ENCODE data around the gene INPP4B.

The INPP4B gene

DNA sequence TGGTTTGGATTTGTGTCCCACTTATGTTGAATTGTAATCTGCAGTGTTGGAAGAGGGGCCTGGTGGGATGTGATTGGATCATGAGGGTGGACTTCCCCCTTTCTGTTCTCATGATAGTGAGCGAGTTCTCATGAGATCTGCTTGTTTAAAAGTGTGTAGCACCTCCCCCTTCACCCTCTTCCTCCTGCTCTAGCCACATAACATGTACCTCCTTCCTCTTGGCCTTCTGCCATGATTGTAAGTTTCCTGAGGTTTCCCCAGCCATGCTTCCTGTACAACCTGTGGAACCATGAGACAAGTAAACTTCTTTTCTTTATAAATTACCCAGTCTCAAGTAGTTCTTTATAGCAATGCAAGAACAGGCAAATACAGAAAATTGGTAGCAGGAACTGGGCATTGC is 138.7 kb downstream of the INPP4B start:
- Histone ChIP-seq H3K36me3 (ENCODE audit: control insufficient read depth in 1 of 2, insufficient read depth in 2 of 2, low read length in 2 of 2) (no peaks in the 10 kb centered on the region), H4K12ac (ENCODE audit: low read depth, low read length) (no peak overlapping the region), H4K91ac (ENCODE audit: low read depth, low read length) (no peak overlapping the region), H3K79me1 (ENCODE audit: low read length) (no peaks in the 10 kb centered on the region), H3K4me2 (ENCODE audit: low read length) (no peak overlapping the region), H2BK5ac (ENCODE audit: low read depth, low read length, poor library complexity) (no peak overlapping the region), H3K9ac (ENCODE audit: low read length) (no peak overlapping the region), H3K14ac (ENCODE audit: low read length) (no peak overlapping the region), H2BK120ac (ENCODE audit: insufficient read depth, low read length, poor library complexity) (no peak overlapping the region), H3K4me3 (ENCODE audit: low read depth, low read length) (no peak overlapping the region), H2BK12ac (ENCODE audit: low read length) (no peak overlapping the region), H3K27me3 (ENCODE audit: insufficient read depth, low read length) (no peaks in the 10 kb centered on the region), H3K9me3 (ENCODE audit: insufficient read depth, low read depth, low read length) (no peaks in the 10 kb centered on the region), H3K4me1 (ENCODE audit: control insufficient read depth in 1 of 2, insufficient read depth in 2 of 2, low read length in 2 of 2) (no peaks in the 10 kb centered on the region), H3K4ac (ENCODE audit: low read depth, low read length) (no peak overlapping the region), H2AK5ac (ENCODE audit: low read length) (no peak overlapping the region), H3K23ac (ENCODE audit: low read length) (no peak overlapping the region), H4K8ac (ENCODE audit: low read depth, low read length) (no peak overlapping the region), H2AFZ (ENCODE audit: insufficient read depth, low read length, poor library complexity) (no peak overlapping the region), H3K27ac (ENCODE audit: low read depth, low read length) (no peak overlapping the region), H3K18ac (ENCODE audit: low read length) (no peak overlapping the region), H3K79me2 (ENCODE audit: control insufficient read depth, insufficient read depth, low read length, poor library complexity) (no peaks in the 10 kb centered on the region)
- DNase-seq = no peak
- no CpG with 5 or more reads among the region's 1 CpG for WGBS (ENCODE audit: extremely low coverage, insufficient coverage, insufficient read length)

GRCh38 chr4:142706381-142706780 is 139.7 kb downstream of the INPP4B start:
- Histone ChIP-seq H3K79me2 (ENCODE audit: control insufficient read depth, insufficient read depth, low read length, poor library complexity) (no peaks in the 10 kb centered on the region), H3K79me1 (ENCODE audit: low read length) (no peaks in the 10 kb centered on the region), H2AK5ac (ENCODE audit: low read length) (no peak overlapping the region), H2BK120ac (ENCODE audit: insufficient read depth, low read length, poor library complexity) (no peak overlapping the region), H3K27ac (ENCODE audit: low read depth, low read length) (no peak overlapping the region), H3K9ac (ENCODE audit: low read length) (no peak overlapping the region), H2BK5ac (ENCODE audit: low read depth, low read length, poor library complexity) (no peak overlapping the region), H2BK12ac (ENCODE audit: low read length) (no peak overlapping the region), H4K8ac (ENCODE audit: low read depth, low read length) (no peak overlapping the region), H3K4me3 (ENCODE audit: low read depth, low read length) (no peak overlapping the region), H3K23ac (ENCODE audit: low read length) (no peak overlapping the region), H3K4me1 (ENCODE audit: control insufficient read depth in 1 of 2, insufficient read depth in 2 of 2, low read length in 2 of 2) (no peaks in the 10 kb centered on the region), H3K4me2 (ENCODE audit: low read length) (no peak overlapping the region), H3K36me3 (ENCODE audit: control insufficient read depth in 1 of 2, insufficient read depth in 2 of 2, low read length in 2 of 2) (no peaks in the 10 kb centered on the region), H2AFZ (ENCODE audit: insufficient read depth, low read length, poor library complexity) (no peak overlapping the region), H3K18ac (ENCODE audit: low read length) (no peak overlapping the region), H3K4ac (ENCODE audit: low read depth, low read length) (no peak overlapping the region), H3K9me3 (ENCODE audit: insufficient read depth, low read depth, low read length) (no peaks in the 10 kb centered on the region), H3K27me3 (ENCODE audit: insufficient read depth, low read length) (no peaks in the 10 kb centered on the region), H3K14ac (ENCODE audit: low read length) (no peak overlapping the region), H4K91ac (ENCODE audit: low read depth, low read length) (no peak overlapping the region), H4K12ac (ENCODE audit: low read depth, low read length) (no peak overlapping the region)
- WGBS (ENCODE audit: extremely low coverage, insufficient coverage, insufficient read length) = no CpG with 5 or more reads among the region's 1 CpG
- DNase-seq = no peak

GRCh38 chr4:142705820-142706219 is 140.3 kb downstream of the INPP4B start:
- Histone ChIP-seq H3K4me3 (ENCODE audit: low read depth, low read length) (no peak overlapping the region), H3K79me1 (ENCODE audit: low read length) (no peaks in the 10 kb centered on the region)

GRCh38 chr4:142703694-142704309 is 142.3 kb downstream of the INPP4B start:
- no peaks in the 10 kb centered on the region for H3K27me3 ChIP-seq (ENCODE audit: insufficient read depth, low read length)
- peaks cover 0 to 3% of the 10 kb centered on the region in 2 experiments for H3K4me1 ChIP-seq (ENCODE audit: control insufficient read depth in 1 of 2, insufficient read depth in 2 of 2, low read length in 2 of 2)
- H3K9me3 ChIP-seq (ENCODE audit: insufficient read depth, low read depth, low read length) = no peaks in the 10 kb centered on the region
- no peak overlapping the region for H2BK120ac ChIP-seq (ENCODE audit: insufficient read depth, low read length, poor library complexity)
- no peak overlapping the region for H3K9ac ChIP-seq (ENCODE audit: low read length)
- H3K14ac ChIP-seq (ENCODE audit: low read length) = no peak overlapping the region
- no peak overlapping the region for H2AFZ ChIP-seq (ENCODE audit: insufficient read depth, low read length, poor library complexity)
- no peak overlapping the region for H3K4me3 ChIP-seq (ENCODE audit: low read depth, low read length)
- H2AK5ac ChIP-seq (ENCODE audit: low read length) = no peak overlapping the region
- H3K27ac ChIP-seq (ENCODE audit: low read depth, low read length) = no peak overlapping the region
- H3K23ac ChIP-seq (ENCODE audit: low read length) = no peak overlapping the region
- H3K79me1 ChIP-seq (ENCODE audit: low read length) = no peaks in the 10 kb centered on the region
- H2BK12ac ChIP-seq (ENCODE audit: low read length) = no peak overlapping the region
- no peak overlapping the region for H2BK5ac ChIP-seq (ENCODE audit: low read depth, low read length, poor library complexity)
- no peak overlapping the region for H3K18ac ChIP-seq (ENCODE audit: low read length)
- H4K8ac ChIP-seq (ENCODE audit: low read depth, low read length) = no peak overlapping the region
- no CpG with 5 or more reads among the region's 4 CpGs for WGBS (ENCODE audit: extremely low coverage, insufficient coverage, insufficient read length)
- H3K4me2 ChIP-seq (ENCODE audit: low read length) = no peak overlapping the region
- no peak overlapping the region for H4K91ac ChIP-seq (ENCODE audit: low read depth, low read length)
- H3K36me3 ChIP-seq (ENCODE audit: control insufficient read depth in 1 of 2, insufficient read depth in 2 of 2, low read length in 2 of 2) = no peaks in the 10 kb centered on the region
- DNase-seq = no peak
- no peak overlapping the region for H4K12ac ChIP-seq (ENCODE audit: low read depth, low read length)
- H3K4ac ChIP-seq (ENCODE audit: low read depth, low read length) = no peak overlapping the region
- H3K79me2 ChIP-seq (ENCODE audit: control insufficient read depth, insufficient read depth, low read length, poor library complexity) = no peaks in the 10 kb centered on the region

More at GRCh38 chr4:142705820-142706219, 140.3 kb downstream of the INPP4B start:
- Histone ChIP-seq H3K9me3 (ENCODE audit: insufficient read depth, low read depth, low read length) (no peaks in the 10 kb centered on the region), H3K27ac (ENCODE audit: low read depth, low read length) (no peak overlapping the region), H4K12ac (ENCODE audit: low read depth, low read length) (no peak overlapping the region), H2AFZ (ENCODE audit: insufficient read depth, low read length, poor library complexity) (no peak overlapping the region), H3K9ac (ENCODE audit: low read length) (no peak overlapping the region), H2BK12ac (ENCODE audit: low read length) (no peak overlapping the region), H3K4me2 (ENCODE audit: low read length) (no peak overlapping the region), H4K91ac (ENCODE audit: low read depth, low read length) (no peak overlapping the region), H3K79me2 (ENCODE audit: control insufficient read depth, insufficient read depth, low read length, poor library complexity) (no peaks in the 10 kb centered on the region), H4K8ac (ENCODE audit: low read depth, low read length) (no peak overlapping the region), H3K27me3 (ENCODE audit: insufficient read depth, low read length) (no peaks in the 10 kb centered on the region), H3K18ac (ENCODE audit: low read length) (no peak overlapping the region), H3K36me3 (ENCODE audit: control insufficient read depth in 1 of 2, insufficient read depth in 2 of 2, low read length in 2 of 2) (no peaks in the 10 kb centered on the region), H2AK5ac (ENCODE audit: low read length) (no peak overlapping the region), H3K23ac (ENCODE audit: low read length) (no peak overlapping the region), H2BK120ac (ENCODE audit: insufficient read depth, low read length, poor library complexity) (no peak overlapping the region), H3K14ac (ENCODE audit: low read length) (no peak overlapping the region), H3K4me1 (ENCODE audit: control insufficient read depth in 1 of 2, insufficient read depth in 2 of 2, low read length in 2 of 2) (no peaks in the 10 kb centered on the region), H2BK5ac (ENCODE audit: low read depth, low read length, poor library complexity) (no peak overlapping the region), H3K4ac (ENCODE audit: low read depth, low read length) (no peak overlapping the region)
- WGBS (ENCODE audit: extremely low coverage, insufficient coverage, insufficient read length) = no CpG with 5 or more reads among the region's 1 CpG
- no peak for DNase-seq
